ENCODE results near the gene FIBCD1.
"Not testable (repeated sequence)": the region's sequence is repeated elsewhere in the genome, so short reads cannot be mapped to it uniquely, and the experiment has no call there.

Gene FIBCD1

DNA sequence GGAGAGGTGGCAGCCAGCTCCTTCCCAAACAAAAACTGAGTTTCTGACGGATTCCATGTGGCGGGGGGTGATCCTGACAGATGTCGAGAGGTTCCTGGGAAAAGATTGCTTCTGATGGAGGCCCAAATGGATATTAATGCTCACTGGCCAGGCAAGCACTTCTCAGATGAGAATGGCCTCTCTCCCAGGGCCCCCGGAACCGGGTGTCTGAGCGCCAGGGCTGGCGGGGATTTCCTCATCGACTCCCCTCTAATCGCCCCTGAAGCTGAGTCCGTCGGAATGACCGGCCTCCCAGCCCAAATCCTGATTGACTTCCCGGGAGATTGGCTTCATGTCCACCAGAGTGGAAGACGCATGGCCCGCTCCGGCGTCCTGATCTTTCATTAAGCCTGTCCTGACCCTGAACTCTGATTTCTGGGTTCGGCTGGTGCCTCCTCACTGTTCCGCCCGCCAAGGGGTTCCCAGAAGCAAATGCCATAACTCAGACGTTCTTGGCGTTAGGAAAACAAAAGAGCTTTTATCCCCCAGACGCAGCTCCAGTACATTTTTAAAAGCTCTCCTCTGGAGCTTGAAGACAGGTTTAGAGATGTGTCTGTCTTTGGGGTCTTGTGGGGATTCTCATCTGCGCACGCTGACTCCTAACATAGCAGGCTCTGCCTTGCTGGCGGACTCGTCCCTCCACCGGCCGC lies 17.6 kb downstream of the FIBCD1 start:
- no peak for DNase-seq

DNA sequence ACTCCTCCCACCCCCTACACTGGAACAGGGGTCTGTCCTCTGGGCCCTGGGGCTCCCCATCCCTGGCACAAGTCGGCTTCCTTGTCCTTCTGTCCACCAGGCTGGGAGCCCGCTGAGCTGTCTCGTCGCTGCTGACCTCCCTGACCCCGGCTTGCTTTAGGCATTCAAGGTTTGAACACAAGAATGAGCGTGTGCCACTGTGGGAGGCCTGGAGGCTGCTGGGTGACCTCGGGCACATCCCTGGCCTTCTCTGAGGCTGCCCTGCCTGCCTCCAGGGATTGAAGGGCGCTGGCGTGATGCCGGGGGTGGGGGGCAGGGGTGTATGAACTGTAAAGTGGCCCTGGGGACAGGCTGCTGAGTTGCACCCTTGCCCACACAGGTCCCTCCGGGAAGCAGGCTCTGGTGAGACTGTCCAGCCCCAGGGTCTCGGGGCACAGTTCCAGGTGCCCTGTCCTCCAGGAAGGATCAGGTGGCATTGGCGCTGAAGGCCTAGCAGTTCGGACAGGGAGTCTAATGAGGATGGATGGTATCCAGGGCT lies 18.2 kb downstream of the FIBCD1 start:
- DNase-seq = no peak

DNA sequence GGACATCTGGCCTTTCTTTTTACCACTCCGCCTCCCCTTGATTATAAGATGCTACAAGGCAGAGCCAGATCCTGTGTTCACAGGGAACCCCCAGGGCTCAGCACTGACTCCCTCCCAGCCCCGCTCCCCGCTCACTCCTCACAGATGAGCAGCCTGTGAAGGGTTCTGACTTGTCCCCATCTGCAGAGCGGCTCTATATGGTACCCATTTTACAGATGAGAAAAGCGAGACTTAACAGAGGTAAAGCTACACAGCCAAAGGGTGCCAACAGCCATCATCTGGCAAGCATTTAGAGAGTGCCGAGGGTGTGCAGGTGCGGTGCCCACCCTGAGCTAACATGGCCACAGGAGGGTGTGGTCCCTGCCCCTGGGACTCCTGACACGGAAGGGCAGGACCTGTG lies 18.8 kb downstream of the FIBCD1 start:
- DNase-seq = no peak

DNA sequence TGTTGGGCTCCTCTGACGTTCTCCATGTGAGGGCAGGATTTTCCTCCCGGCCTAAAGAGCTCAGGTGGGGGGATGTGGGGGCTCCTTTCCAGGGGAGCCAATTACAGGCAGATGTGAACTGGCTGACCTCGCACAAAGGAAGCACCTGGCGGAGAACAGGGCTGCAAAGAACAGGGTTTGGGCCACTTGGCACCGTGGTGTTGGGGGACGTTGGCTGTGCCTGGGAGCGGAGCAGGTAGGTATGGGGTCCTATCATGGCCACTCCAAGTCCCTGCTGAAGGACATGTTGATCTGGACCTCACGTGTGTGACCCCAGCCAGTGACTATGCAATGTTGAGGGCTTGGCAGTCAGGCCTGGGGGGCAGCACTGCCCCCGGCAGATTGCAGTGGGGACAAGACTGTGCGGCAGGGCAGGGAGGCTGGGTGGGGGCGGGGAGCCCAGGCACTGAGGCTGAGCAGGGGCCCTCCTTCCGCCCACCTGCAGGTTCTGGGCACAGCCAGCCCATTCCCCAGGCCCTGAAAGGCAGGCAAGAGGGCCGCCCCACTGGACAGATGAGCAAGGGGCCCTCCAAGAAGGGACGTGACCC lies 19.4 kb downstream of the FIBCD1 start:
- no peak for DNase-seq

DNA sequence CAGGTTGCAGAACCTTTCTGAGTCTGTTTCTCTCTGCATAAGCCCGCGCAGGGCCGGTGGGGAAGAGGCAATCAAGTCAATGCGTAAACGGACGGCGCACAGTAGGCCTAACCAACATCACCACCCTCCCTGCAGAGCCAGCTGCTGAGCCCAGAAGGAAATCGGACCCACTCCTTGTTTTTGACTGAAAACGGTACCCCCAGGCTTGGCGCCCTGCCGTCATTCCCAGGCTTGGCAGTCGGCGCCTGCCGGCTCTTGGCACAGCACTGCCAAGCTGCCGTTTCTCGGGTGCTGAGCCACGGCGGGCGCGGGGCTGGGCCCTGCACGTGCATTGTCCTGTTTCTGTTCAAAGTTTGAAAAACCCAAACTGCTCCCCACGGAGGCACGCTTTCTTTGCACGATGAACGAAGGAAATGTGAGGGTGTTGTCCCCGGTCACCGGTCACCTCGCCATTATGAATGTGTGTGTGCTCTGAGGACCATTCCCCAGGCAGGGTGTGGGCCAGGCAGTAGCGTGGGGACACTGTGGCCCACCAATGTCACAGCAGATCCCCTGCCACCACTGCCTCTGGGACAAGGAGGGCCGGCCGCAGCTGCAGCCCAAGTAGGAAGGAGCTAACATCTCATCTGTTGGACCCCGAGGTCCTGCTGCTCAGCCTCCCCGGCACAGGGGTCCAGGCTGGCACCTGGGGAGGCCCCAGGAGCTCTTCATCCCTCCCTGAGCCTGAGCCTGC lies 20.1 kb downstream of the FIBCD1 start:
- no peak for DNase-seq

DNA sequence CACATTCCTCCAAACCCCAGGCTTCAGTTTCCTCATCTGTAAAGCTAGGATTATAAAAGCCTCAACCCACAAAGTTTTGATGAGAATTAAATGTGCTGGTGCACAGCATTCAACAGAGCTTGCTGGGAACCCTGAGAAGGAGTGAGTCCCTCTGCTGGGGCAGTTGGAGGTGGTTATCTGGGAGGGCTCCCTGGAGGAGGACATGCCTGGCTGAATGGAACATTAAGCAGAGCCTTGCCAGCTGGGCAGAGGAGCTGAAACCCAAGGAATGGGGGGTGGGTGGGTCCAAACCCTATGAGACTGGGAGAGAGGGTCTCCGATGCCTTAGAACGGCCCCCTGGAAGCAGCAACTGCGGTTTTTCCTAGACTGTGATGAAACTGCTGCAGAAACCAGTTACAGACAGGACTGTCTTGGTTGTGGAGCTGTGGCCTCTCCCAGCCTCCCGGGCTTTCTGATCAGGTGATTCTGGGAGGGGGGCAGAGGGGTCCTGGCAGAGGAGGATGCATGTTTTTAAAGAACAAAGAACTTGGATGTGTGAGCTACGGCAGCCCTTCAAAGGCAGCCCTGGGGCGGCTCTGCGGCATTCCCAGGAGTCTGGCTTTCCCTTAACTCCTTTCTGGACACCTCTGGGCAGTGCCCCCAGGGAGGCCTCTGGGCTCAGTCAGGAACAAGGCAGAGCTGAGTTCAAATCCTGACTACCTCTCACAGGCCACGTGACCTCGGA lies 20.8 kb downstream of the FIBCD1 start:
- no peak for DNase-seq

- no peak for DNase-seq
Observed at GRCh38 chr9:130917168-130917960, 21.7 kb downstream of the FIBCD1 start.

GRCh38 chr9:130915096-130915447 lies 24.0 kb downstream of the FIBCD1 start:
- no peak for DNase-seq

GRCh38 chr9:130914417-130915095 lies 24.5 kb downstream of the FIBCD1 start:
- no peak for DNase-seq

- DNase-seq = no peak
Observed at GRCh38 chr9:130913599-130914416, 25.2 kb downstream of the FIBCD1 start.

GRCh38 chr9:130912932-130913598 lies 26.0 kb downstream of the FIBCD1 start:
- no peak for DNase-seq

- no peak for DNase-seq
Observed at GRCh38 chr9:130911254-130912049, 27.6 kb downstream of the FIBCD1 start.

DNA sequence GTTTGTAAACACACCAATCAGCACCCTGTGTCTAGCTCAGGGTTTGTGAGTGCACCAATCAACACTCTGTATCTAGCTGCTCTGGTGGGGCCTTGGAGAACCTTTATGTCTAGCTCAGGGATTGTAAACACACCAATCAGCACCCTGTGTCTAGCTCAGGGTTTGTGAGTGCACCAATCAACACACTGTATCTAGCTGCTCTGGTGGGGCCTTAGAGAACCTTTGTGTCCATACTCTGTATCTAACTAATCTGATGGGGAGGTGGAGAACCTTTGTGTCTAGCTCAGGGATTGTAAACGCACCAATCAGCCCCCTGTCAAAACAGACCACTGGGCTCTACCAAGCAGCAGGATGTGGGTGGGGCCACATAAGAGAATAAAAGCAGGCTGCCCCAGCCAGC lies 28.4 kb downstream of the FIBCD1 start:
- not testable (repeated sequence) for DNase-seq

DNA sequence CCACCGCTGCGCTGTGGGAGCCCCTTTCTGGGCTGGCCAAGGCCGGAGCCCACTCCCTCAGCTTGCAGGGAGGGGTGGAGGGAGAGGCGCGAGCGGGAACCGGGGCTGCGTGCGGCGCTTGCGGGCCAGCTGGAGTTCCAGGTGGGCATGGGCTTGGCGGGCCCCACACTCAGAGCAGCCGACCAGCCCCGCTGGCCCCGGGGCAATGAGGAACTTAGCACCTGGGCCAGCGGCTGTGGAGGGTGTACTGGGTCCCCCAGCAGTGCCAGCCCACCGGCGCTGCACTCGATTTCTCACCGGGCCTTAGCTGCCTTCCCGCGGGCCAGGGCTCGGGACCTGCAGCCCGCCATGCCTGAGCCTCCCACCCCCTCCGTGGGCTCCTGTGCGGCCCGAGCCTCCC lies 29.0 kb downstream of the FIBCD1 start:
- DNase-seq = not testable (repeated sequence)

DNA sequence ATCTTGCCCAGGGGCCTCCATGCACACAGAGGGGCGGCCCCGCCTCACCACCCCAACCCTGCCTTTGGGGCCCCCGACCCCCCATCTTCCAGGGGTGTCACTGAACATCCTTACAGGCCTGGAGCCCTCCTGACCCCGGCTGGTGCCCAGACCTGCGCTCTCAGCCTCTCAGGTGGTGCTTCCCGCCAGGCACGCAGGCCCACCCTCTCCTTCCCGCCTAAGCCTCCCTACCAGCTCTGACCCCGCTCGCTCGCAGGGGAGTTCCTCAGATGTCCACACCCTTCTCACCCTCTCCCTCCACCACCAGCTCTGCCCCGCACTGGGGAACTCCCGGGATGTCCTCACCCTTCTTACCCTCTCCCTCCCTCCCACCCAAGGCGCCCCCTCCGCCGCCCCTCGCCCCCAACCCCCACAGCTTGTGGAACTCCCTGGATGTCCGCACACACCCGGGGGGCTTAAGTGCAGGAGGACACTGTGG lies 30.1 kb downstream of the FIBCD1 start:
- DNase-seq = no peak

- no peak for DNase-seq
Observed at GRCh38 chr9:130908146-130908877, 30.7 kb downstream of the FIBCD1 start.

GRCh38 chr9:130906735-130907416 lies 32.2 kb downstream of the FIBCD1 start:
- no peak for DNase-seq
